K562 (cell line): Measurements from ENCODE around the gene SERGEF. TPM values are rescaled to one million over a fixed set of nuclear protein-coding genes. Genes with fewer than 3 reads are reported as not detected.

ENCODE experiments used
- PTTG1 ChIP-seq: fragments of 450-650 bp; IDR thresholded peaks from 2 replicates; pipeline ENCODE4 v1.6.1; 2016; ENCODE audit warnings: low read depth, mild to moderate bottlenecking, missing genetic modification characterization, missing compliant biosample characterization
- SRF ChIP-seq, 2 experiments: fragments of 250-450, 450-650 bp in 1 of 2; sonication (Bioruptor Pico) in 1 of 2; sonication (generic) in 1 of 2; formaldehyde crosslinking; IDR thresholded peaks; 2 replicates each; pipeline versions ENCODE4 v1.5.0 to v1.5.1; 2020 to 2022; ENCODE audit warnings: mild to moderate bottlenecking in 1 of 2, missing genetic modification reagents in 1 of 2
- ZNF707 ChIP-seq: fragments of 250-450 bp; sonication (Bioruptor Pico); conservative IDR thresholded peaks from 2 replicates; pipeline ENCODE4 v1.8.0; 2022; ENCODE audit warnings: inconsistent platforms, mild to moderate bottlenecking, moderate library complexity
- polyA plus RNA-seq, 8 experiments: library from polyadenylated mRNA; depleted of rRNA in 4 of 8; stranded (reverse) in 5 of 8; unstranded in 3 of 8; fragments of >200 nt; fragmentation: Nextera tagmentation in 2 of 8; fragmentation: Illumina TruSeq in 1 of 8; extraction: Ambion mirVana in 2 of 8; extraction: Trizol in 1 of 8; gene quantifications; 2 replicates each; pipeline versions ENCODE4 v1.2.1 to v1.2.3, GENCODE V29; 2011 to 2014; ENCODE audit warnings: inconsistent platforms in 1 of 8, missing spikeins in 1 of 8
- total RNA-seq, 7 experiments: library from RNA; depleted of rRNA in 6 of 7; stranded (reverse); fragments of >200 nt in 6 of 7; fragmentation: Illumina TruSeq in 2 of 7; extraction: Trizol in 2 of 7; gene quantifications; 2 replicates each; pipeline versions ENCODE4 v1.2.1 to v1.2.3, GENCODE V29; 2011 to 2021; ENCODE audit warnings: low replicate concordance in 1 of 7
- TF ChIP-seq, protein P1 (sequence below): fragments of 450-650 bp; IDR thresholded peaks from 2 replicates; pipeline ENCODE4 v1.6.1; 2014; ENCODE audit warnings: low read depth, mild to moderate bottlenecking, moderate library complexity, borderline replicate concordance
- TF ChIP-seq, protein P2 (sequence below): fragments of 200-800 bp; sonication (Bioruptor generic); IDR thresholded peaks from 2 replicates; pipeline ENCODE4 v1.6.1; 2016; ENCODE audit warnings: missing genetic modification characterization, missing compliant biosample characterization
- TF ChIP-seq, protein P3 (sequence below): fragments of 450-650 bp; formaldehyde crosslinking; IDR thresholded peaks from 2 replicates; pipeline ENCODE4 v1.4.0; 2020; ENCODE audit warnings: mild to moderate bottlenecking, moderate library complexity
- TF ChIP-seq, protein P4 (sequence below): IDR thresholded peaks from 2 replicates; pipeline ENCODE4 v1.6.1; 2011; ENCODE audit not compliant: insufficient read length; ENCODE audit errors: extremely low read depth
- TF ChIP-seq, protein P5 (sequence below): fragments of 450-650 bp; IDR thresholded peaks from 2 replicates; pipeline ENCODE4 v1.6.1; 2016; ENCODE audit warnings: missing biosample characterization, missing genetic modification characterization
- TF ChIP-seq, protein P6 (sequence below): fragments of 450-650 bp; formaldehyde crosslinking; IDR thresholded peaks from 2 replicates; pipeline ENCODE4 v1.4.0; 2020; ENCODE audit warnings: mild to moderate bottlenecking, moderate library complexity

SERGEF gene
- total and polyA plus RNA-seq, 9 of the 15 experiments (the other 6 are each of a cell fraction or from before 2014, with no cell fraction given) = 10.2 to 28.0 (median 19.9) TPM

DNA sequence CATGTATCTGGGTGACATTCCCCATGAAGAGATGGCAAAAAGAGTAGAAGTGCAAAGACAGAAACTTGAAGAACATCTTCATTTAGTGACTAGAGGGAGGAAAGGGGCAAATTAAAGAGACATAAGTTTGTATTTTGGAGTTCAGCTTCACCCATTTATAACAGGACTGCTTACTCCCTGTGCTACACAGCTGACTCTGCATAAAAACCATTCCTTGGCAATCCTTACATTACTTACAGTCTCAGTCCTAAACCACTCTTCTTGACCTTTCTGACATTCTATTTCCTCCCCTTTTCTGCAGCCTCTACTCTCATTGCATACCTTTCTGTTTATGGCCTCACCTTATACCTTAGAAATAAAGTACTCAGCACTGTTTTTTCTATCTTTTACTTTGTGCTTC lies 6.8 kb upstream of the SERGEF start (continued):
- TF ChIP-seq SRF (CRISPR knock-in tag; IDR thresholded peaks at IDR 0.05) (no peak), ZNF707 (no peak), PTTG1 (no peak)
- TF ChIP-seq, protein P1, sequence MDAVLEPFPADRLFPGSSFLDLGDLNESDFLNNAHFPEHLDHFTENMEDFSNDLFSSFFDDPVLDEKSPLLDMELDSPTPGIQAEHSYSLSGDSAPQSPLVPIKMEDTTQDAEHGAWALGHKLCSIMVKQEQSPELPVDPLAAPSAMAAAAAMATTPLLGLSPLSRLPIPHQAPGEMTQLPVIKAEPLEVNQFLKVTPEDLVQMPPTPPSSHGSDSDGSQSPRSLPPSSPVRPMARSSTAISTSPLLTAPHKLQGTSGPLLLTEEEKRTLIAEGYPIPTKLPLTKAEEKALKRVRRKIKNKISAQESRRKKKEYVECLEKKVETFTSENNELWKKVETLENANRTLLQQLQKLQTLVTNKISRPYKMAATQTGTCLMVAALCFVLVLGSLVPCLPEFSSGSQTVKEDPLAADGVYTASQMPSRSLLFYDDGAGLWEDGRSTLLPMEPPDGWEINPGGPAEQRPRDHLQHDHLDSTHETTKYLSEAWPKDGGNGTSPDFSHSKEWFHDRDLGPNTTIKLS = no peak
- TF ChIP-seq, protein P2, sequence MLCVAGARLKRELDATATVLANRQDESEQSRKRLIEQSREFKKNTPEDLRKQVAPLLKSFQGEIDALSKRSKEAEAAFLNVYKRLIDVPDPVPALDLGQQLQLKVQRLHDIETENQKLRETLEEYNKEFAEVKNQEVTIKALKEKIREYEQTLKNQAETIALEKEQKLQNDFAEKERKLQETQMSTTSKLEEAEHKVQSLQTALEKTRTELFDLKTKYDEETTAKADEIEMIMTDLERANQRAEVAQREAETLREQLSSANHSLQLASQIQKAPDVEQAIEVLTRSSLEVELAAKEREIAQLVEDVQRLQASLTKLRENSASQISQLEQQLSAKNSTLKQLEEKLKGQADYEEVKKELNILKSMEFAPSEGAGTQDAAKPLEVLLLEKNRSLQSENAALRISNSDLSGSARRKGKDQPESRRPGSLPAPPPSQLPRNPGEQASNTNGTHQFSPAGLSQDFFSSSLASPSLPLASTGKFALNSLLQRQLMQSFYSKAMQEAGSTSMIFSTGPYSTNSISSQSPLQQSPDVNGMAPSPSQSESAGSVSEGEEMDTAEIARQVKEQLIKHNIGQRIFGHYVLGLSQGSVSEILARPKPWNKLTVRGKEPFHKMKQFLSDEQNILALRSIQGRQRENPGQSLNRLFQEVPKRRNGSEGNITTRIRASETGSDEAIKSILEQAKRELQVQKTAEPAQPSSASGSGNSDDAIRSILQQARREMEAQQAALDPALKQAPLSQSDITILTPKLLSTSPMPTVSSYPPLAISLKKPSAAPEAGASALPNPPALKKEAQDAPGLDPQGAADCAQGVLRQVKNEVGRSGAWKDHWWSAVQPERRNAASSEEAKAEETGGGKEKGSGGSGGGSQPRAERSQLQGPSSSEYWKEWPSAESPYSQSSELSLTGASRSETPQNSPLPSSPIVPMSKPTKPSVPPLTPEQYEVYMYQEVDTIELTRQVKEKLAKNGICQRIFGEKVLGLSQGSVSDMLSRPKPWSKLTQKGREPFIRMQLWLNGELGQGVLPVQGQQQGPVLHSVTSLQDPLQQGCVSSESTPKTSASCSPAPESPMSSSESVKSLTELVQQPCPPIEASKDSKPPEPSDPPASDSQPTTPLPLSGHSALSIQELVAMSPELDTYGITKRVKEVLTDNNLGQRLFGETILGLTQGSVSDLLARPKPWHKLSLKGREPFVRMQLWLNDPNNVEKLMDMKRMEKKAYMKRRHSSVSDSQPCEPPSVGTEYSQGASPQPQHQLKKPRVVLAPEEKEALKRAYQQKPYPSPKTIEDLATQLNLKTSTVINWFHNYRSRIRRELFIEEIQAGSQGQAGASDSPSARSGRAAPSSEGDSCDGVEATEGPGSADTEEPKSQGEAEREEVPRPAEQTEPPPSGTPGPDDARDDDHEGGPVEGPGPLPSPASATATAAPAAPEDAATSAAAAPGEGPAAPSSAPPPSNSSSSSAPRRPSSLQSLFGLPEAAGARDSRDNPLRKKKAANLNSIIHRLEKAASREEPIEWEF (CRISPR knock-in tag) = no peak
- TF ChIP-seq, protein P3, sequence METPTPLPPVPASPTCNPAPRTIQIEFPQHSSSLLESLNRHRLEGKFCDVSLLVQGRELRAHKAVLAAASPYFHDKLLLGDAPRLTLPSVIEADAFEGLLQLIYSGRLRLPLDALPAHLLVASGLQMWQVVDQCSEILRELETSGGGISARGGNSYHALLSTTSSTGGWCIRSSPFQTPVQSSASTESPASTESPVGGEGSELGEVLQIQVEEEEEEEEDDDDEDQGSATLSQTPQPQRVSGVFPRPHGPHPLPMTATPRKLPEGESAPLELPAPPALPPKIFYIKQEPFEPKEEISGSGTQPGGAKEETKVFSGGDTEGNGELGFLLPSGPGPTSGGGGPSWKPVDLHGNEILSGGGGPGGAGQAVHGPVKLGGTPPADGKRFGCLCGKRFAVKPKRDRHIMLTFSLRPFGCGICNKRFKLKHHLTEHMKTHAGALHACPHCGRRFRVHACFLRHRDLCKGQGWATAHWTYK = no peak
- TF ChIP-seq, protein P4, sequence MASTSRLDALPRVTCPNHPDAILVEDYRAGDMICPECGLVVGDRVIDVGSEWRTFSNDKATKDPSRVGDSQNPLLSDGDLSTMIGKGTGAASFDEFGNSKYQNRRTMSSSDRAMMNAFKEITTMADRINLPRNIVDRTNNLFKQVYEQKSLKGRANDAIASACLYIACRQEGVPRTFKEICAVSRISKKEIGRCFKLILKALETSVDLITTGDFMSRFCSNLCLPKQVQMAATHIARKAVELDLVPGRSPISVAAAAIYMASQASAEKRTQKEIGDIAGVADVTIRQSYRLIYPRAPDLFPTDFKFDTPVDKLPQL = no peak
- TF ChIP-seq, protein P5, sequence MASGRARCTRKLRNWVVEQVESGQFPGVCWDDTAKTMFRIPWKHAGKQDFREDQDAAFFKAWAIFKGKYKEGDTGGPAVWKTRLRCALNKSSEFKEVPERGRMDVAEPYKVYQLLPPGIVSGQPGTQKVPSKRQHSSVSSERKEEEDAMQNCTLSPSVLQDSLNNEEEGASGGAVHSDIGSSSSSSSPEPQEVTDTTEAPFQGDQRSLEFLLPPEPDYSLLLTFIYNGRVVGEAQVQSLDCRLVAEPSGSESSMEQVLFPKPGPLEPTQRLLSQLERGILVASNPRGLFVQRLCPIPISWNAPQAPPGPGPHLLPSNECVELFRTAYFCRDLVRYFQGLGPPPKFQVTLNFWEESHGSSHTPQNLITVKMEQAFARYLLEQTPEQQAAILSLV (tag) = no peak
- TF ChIP-seq, protein P6, sequence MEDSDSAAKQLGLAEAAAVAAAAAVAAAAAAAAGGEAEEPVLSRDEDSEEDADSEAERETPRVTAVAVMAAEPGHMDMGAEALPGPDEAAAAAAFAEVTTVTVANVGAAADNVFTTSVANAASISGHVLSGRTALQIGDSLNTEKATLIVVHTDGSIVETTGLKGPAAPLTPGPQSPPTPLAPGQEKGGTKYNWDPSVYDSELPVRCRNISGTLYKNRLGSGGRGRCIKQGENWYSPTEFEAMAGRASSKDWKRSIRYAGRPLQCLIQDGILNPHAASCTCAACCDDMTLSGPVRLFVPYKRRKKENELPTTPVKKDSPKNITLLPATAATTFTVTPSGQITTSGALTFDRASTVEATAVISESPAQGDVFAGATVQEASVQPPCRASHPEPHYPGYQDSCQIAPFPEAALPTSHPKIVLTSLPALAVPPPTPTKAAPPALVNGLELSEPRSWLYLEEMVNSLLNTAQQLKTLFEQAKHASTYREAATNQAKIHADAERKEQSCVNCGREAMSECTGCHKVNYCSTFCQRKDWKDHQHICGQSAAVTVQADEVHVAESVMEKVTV (CRISPR knock-in tag) = no peak
- TF ChIP-seq, all 486 proteins: peak for 4
